NCI-H510A treated with DMSO at 0.1 percent for 48 hours (cell line): Measurements from ENCODE around the gene SETBP1.
A peak's percentile ranks its signal among the peaks of the same experiment; 100 is the strongest.
"Not testable (repeated sequence)": the region's sequence is repeated elsewhere in the genome, so short reads cannot be mapped to it uniquely, and the experiment has no call there.

Experiments used
- DNase-seq: peaks from one replicate; lab custom pipeline; 2025; lab: John Stamatoyannopoulos, UW

SETBP1 gene

GRCh38 chr18:44791520-44791919 lies 110.8 kb downstream of the SETBP1 start:
- DNase-seq: no peak

- no peak for DNase-seq
These were observed 111.9 kb downstream of the SETBP1 start for GRCh38 chr18:44792456-44793061.

GRCh38 chr18:44793194-44793593 lies 112.5 kb downstream of the SETBP1 start:
- no peak for DNase-seq

GRCh38 chr18:44793685-44794084 lies 113.0 kb downstream of the SETBP1 start:
- no peak for DNase-seq

DNA sequence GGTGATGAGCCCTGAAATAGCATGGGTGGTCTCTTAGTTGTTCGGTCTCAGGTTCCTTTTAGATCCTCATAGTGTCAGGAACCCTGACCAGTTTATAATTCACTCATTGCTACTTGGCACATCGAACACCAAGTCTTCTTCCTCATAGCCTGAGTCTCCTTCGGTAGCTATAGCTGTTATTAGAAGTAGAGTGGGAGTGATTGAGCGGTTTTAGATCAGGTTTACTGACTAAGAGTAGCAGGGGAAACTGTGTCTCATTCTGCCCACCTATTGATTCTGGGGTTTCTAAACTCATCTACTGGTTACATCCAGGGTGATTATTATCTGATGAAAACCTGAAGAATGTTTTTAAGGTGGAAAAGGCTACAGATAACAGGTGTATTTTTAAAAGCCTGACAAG lies 114.6 kb downstream of the SETBP1 start:
- DNase-seq: no peak

GRCh38 chr18:44796429-44797428 lies 116.0 kb downstream of the SETBP1 start:
- DNase-seq: no peak

GRCh38 chr18:44798433-44799048 lies 117.9 kb downstream of the SETBP1 start:
- DNase-seq: no peak

DNA sequence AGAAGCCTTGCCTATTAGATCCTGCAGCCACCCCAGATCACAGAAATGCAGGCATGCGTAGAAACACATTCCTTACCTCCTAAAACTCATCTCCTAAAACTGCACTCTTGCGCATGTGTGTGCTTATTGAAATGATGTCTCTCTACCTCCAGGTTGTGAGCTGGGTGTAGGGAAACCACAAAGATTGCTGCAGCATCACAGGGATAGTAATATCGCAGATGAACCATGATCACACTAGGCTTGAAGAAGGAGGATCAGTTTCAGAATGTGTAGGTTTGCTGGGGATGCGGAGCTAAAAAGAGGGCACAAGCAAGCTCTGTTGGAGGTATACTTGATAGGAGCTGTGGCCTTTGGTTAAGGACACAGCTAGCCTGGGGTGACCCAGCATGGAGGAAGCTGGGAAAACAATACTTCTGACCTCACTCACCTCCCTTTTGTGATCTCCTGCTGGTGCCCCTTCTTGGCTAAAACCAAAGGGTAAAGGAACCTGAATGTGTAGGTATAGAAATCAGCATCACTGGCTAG lies 118.8 kb downstream of the SETBP1 start:
- no peak for DNase-seq

DNA sequence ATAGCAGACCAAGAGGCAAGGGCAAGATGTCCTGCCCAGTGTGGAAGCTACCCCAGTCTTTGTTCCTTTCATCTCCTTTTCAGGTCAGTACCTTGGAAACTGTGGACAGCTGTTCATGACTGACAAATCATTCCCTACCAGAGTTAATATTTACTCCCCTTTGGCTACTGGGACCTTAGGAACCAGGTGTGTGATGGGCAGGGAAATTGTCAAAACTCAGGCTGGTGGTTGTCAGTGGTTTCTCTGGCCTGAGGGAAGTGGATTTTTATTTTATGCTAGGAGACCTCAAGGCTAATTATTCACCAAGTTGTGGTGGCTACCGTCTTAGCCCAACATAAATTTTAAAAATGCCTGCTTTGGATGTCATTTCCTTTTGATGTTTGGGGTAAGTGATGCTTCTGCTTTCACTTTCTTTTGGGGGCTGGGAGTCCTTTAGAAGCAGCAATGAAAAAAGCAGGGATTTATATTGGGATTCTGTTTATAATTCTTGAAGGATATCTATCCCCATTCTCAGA lies 119.3 kb downstream of the SETBP1 start:
- no peak for DNase-seq

DNA sequence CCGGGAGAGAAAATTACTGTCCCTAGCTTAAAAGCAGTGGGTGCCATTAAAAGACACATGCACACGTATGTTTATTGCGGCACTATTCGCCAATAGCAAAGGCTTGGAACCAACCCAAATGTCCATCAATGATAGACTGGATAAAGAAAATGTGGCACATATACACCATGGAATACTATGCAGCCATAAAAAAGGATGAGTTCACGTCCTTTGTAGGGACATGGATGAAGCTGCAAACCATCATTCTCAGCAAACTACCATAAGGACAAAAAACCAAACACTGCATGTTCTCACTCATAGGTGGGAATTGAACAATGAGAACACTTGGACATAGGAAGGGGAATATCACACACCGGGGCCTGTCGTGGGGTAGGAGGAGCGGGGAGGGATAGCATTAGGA lies 120.1 kb downstream of the SETBP1 start:
- not testable (repeated sequence) for DNase-seq

- DNase-seq: no peak
These were observed 121.1 kb downstream of the SETBP1 start for GRCh38 chr18:44801781-44802180.

- DNase-seq: no peak
These were observed 121.8 kb downstream of the SETBP1 start for GRCh38 chr18:44802508-44802907.

DNA sequence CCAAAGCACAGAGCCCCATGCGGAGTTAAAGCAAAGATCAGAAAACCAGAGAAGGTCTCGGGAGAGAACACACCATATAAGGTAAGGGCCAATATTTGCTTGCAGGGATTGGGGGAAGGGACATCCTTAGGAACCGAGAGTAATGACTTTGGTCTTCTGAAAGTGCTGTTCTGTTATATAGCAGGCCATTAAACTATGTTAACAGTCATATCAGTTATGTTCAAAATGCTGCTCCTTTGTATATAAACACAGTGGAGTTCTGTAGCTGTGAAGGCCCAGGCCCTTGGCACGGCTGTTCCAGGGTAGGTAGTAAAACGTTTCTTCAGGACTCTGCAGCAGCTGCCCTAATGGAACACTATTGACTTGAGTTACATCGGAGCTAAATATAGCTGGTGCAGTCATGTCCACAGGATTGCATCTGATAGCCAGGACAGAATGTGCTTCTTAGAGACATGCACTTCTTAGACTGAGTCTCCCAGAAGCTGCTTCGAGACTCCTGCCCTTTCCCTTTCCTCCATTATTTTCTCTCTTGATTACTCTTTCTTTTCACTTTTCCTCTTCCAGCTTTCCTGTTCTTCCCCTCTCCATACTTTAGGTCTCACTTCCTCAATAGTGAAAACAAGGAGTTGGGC lies 122.4 kb downstream of the SETBP1 start:
- DNase-seq: peak; percentile 49

DNA sequence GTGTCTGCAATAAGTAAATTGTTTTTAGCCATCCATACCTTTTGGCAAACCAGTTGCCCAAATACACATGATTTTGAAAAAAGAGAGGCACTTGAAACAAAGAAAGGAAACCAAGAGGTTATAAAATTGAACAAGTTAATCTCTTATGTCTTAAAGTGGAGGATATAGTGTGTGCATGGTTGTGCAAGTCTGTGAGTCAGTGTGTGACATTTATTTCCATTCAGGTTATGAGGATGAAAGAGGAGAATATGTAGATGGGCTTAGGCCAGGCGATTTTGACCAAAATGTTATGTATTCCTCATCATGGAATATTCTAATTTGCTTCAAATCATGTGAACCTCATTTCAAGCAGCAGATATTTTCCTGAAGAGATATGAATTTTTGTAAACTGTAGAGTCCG lies 123.3 kb downstream of the SETBP1 start:
- no peak for DNase-seq

DNA sequence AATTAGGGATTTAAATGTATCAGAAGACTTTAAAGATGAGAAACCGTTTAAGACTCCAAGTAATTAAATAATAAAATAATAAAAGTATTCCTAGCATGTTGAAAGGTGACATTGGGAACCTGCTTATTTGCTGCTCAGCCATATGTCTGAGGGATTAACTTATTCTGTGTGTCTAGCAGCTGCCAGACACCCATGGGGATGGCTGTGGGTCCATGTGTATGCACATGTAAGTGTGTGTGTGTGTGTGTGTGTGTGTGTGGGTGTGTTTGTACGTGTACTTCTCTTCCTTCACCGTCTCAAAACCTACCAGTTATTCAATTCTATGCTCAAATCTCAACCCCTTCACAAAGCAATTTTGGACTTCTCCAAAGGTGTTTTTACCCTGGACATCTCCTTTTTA lies 124.5 kb downstream of the SETBP1 start:
- DNase-seq: no peak

DNA sequence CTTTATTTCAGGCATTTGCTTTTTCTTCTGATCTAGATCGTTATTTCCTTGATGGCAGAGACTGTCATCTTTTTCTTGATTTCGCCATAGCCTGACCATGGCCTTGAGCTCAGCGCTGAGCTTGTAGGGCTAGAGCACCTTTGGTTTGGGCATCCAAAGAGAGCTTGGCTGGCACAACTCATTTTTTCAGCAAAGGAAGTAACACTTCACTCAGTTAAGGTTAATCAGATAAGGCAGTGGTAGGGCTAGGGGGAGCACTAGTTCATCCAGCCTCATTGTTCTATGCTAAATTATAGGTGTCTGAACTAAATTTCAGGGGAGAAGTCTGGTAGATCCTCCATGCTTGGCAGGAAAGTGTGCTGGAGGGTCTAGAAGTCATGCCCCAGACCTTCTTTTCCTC lies 125.0 kb downstream of the SETBP1 start:
- DNase-seq: no peak

- DNase-seq: no peak
These were observed 127.1 kb downstream of the SETBP1 start for GRCh38 chr18:44807766-44808165.

- no peak for DNase-seq
These were observed 131.0 kb downstream of the SETBP1 start for GRCh38 chr18:44811572-44812125.

DNA sequence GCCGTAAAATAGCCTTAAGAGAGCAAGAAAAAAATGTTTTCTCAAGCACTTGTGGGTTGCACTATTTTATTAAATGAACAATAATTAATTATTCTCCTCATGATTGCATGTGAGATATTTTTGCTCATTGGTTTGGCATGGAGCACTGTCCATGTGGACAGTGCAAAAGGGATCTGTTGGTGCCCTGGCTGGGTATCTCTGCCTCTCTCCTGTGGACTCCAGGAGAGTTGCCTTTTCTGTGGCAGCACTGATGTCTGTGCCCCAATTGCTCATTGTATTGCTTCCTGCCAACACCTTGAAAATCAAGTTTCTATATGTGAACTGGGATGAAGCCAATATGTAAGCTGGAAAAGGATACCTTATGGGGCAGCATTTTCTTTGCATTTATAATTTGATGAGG lies 131.7 kb downstream of the SETBP1 start:
- DNase-seq: no peak

DNA sequence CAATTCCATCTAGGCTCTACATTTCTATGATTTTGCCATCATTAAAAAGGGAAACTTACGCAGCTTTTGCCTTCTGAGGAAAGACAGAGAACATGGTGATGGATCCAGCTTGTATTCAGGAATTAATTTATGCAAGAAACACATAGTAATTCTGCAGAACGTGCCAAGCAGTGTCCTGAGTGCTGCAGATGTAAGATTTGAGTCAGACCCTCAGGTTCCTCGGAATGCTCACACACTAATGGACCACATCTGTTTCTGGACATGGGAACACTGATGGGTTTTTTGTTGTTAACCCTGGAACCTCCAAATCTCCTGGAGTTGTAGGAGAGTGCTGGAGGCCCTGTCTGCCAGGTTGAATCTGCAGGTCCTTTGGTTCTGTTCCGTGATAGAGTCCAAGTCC lies 132.9 kb downstream of the SETBP1 start:
- DNase-seq: no peak

GRCh38 chr18:44815108-44815507 lies 134.4 kb downstream of the SETBP1 start:
- no peak for DNase-seq

DNA sequence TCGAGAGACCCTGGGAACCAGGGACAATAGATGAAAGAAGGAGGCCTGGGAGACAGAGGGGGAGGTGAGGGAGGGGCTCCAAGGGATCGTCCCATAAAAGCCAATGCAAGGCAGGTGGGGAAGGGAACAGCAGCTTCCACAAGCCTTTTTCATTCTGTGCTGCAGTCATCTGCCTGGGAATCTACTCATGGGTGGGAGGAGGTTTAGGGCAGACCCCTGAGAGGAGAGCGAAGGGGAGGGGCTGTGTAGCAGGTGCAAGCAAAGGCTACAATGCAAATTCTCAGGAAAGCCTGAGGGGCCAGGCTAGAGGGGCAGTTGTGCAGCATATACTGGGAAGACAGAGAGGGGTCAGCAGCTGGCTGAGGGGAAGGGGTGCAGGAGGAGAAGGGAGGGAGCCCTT lies 135.4 kb downstream of the SETBP1 start:
- no peak for DNase-seq
